Lung (tissue), 12 donors: Measurements from ENCODE around the gene ACSF3. TPM values are rescaled to one million over a fixed set of nuclear protein-coding genes. Genes with fewer than 3 reads are reported as not detected.
"Not testable (repeated sequence)": the region's sequence is repeated elsewhere in the genome, so short reads cannot be mapped to it uniquely, and the experiment has no call there.

ENCODE experiments used
- ATAC-seq: fragments of 200-7000 bp; cut with Tn5 transposase; one replicate; pipeline ENCODE4 v1.9.1; 2020; ENCODE audit warnings: moderate number of reproducible peaks; ENCODE audit not compliant: insufficient read depth, low FRiP score
- DNase-seq, 3 donors: peaks; one replicate each; pipeline ENCODE4 v3.0.0-alpha.2; 2013 to 2017
- H3K27ac ChIP-seq, 2 donors: one replicate each; pipeline ENCODE4 v1.5.1; 2013; ENCODE audit warnings: mild to moderate bottlenecking in 2 of 2, moderate library complexity in 2 of 2, control low read depth in 1 of 2, inconsistent platforms in 1 of 2, low read depth in 1 of 2, low read length in 1 of 2
- H3K27me3 ChIP-seq, 3 donors: one replicate each; pipeline ENCODE4 v1.5.1; 2013; ENCODE audit warnings: low read length in 2 of 3; ENCODE audit not compliant: control insufficient read depth in 3 of 3, insufficient read depth in 3 of 3
- H3K36me3 ChIP-seq, 4 donors: one replicate each; pipeline ENCODE4 v1.5.1; 2013; ENCODE audit warnings: low read length in 4 of 4, mild to moderate bottlenecking in 1 of 4, moderate library complexity in 1 of 4; ENCODE audit not compliant: control insufficient read depth in 4 of 4, insufficient read depth in 4 of 4
- H3K4me1 ChIP-seq, 5 donors: one replicate each; pipeline ENCODE4 v1.5.1; 2013; ENCODE audit warnings: low read length in 5 of 5, mild to moderate bottlenecking in 2 of 5, moderate library complexity in 1 of 5; ENCODE audit not compliant: control insufficient read depth in 5 of 5, insufficient read depth in 5 of 5
- H3K4me3 ChIP-seq: one replicate; pipeline ENCODE4 v1.5.1; 2013; ENCODE audit warnings: mild to moderate bottlenecking, control low read depth, moderate library complexity
- H3K9ac ChIP-seq, 2 donors: one replicate each; pipeline ENCODE4 v1.5.1; 2013; ENCODE audit warnings: low read length in 2 of 2, control low read depth in 1 of 2; ENCODE audit not compliant: insufficient read depth in 1 of 2
- H3K9me3 ChIP-seq, 4 donors: one replicate each; pipeline ENCODE4 v1.5.1; 2013; ENCODE audit warnings: low read length in 3 of 4, mild to moderate bottlenecking in 1 of 4, moderate library complexity in 1 of 4; ENCODE audit not compliant: control insufficient read depth in 4 of 4, insufficient read depth in 3 of 4
- CTCF ChIP-seq: IDR thresholded peaks from 2 replicates; pipeline ENCODE4 v1.5.1; 2012; ENCODE audit warnings: mild to moderate bottlenecking; ENCODE audit errors: control extremely low read depth, extremely low read depth
- WGBS, 2 donors: extraction: QIAGEN DNeasy Blood & Tissue Kit; methylation state at CpG; one replicate each; pipeline ENCODE4 v1.1.7; 2013; 5-methylcytosine and 5-hydroxymethylcytosine counted together
- polyA plus RNA-seq, 2 donors: library from polyadenylated mRNA; stranded (reverse); fragments of 200-250 nt; gene quantifications; one replicate each; pipeline ENCODE4 v1.2.1, GENCODE V29; 2013
- total RNA-seq, 2 donors: library from RNA; depleted of rRNA in 1 of 2; stranded (reverse); fragments of >200 nt in 1 of 2; gene quantifications; one replicate each; pipeline ENCODE4 v1.2.1, GENCODE V29; 2014 to 2021
- donor health status: control.
- donor health status: control.
- donor health status: Bipolar disorder and iron deficiency.
- donor health status: healthy.
- donor health status: DM: yes; HTN: yes; CAD: no.

Gene ACSF3
- total and polyA plus RNA-seq, 4 donors: 17.4 to 33.6 (median 31.2) TPM

- Histone ChIP-seq H3K27ac (no peak overlapping the region), H3K36me3 (no peaks in the 10 kb centered on the region), H3K4me3 (no peak overlapping the region), H3K9me3 (no peaks in the 10 kb centered on the region), H3K4me1 (peaks cover 0 to 11% (median 0%) of the 10 kb centered on the region in 5 donors), H3K27me3 (no peaks in the 10 kb centered on the region), H3K9ac (no peak overlapping the region)
- no peak for TF ChIP-seq CTCF
- 94 to 95% methylated on average over 34 of the region's 34 CpGs for WGBS, 2 donors
- DNase-seq (no peak), ATAC-seq (no peak)
These were observed 20.1 kb upstream of the ACSF3 start for GRCh38 chr16:89073346-89074071.

- not testable (repeated sequence) for H3K27me3 ChIP-seq, H3K4me3 ChIP-seq, ATAC-seq, H3K36me3 ChIP-seq, DNase-seq, H3K9ac ChIP-seq, H3K27ac ChIP-seq, H3K9me3 ChIP-seq
- 95 to 97% methylated on average over 32 to 35 of the region's 35 CpGs for WGBS, 2 donors
- H3K4me1 ChIP-seq: peaks cover 0 to 11% (median 0%) of the 10 kb centered on the region in 5 donors
These were observed 19.5 kb upstream of the ACSF3 start for GRCh38 chr16:89074072-89074674.

- no peak for TF ChIP-seq CTCF
- no peak overlapping the region for H3K9ac ChIP-seq
- H3K27ac ChIP-seq: no peak overlapping the region
- no peaks in the 10 kb centered on the region for H3K36me3 ChIP-seq
- H3K27me3 ChIP-seq: no peaks in the 10 kb centered on the region
- DNase-seq: no peak
- H3K4me3 ChIP-seq: no peak overlapping the region
- WGBS, 2 donors: 94 to 95% methylated on average over 34 to 37 of the region's 37 CpGs
- peaks cover 0 to 2% (median 0%) of the 10 kb centered on the region in 4 donors for H3K9me3 ChIP-seq
- ATAC-seq: no peak
- peaks cover 0 to 11% (median 0%) of the 10 kb centered on the region in 5 donors for H3K4me1 ChIP-seq
These were observed 18.6 kb upstream of the ACSF3 start for GRCh38 chr16:89074803-89075688.

GRCh38 chr16:89076159-89076558 lies 17.5 kb upstream of the ACSF3 start:
- Histone ChIP-seq H3K4me1 (peaks cover 0 to 11% (median 0%) of the 10 kb centered on the region in 5 donors), H3K27ac (no peak overlapping the region), H3K4me3 (no peak overlapping the region), H3K27me3 (no peaks in the 10 kb centered on the region), H3K36me3 (no peaks in the 10 kb centered on the region), H3K9me3 (peaks cover 0 to 2% (median 0%) of the 10 kb centered on the region in 4 donors), H3K9ac (no peak overlapping the region)
- DNase-seq (no peak), ATAC-seq (no peak)
- TF ChIP-seq CTCF: no peak
- 92 to 95% methylated on average over 14 of the region's 14 CpGs for WGBS, 2 donors
